ENCODE data around the gene CRHBP.

The CRHBP gene

GRCh38 chr5:77017668-77018067 lies 64.8 kb downstream of the CRHBP start:
- no peak for DNase-seq
